Bronchial smooth muscle cell (primary cell): ENCODE measurements around the gene CTR9. TPM values are rescaled to one million over a fixed set of nuclear protein-coding genes. Genes with fewer than 3 reads are reported as not detected.

ENCODE experiments used
- total RNA-seq: library from RNA; depleted of rRNA; stranded (reverse); fragments of >200 nt; gene quantifications from 2 replicates; pipeline ENCODE4 v1.2.1, GENCODE V29; 2014

CTR9 gene
- 25.4 and 26.6 TPM in 2 replicates for total RNA-seq

DNA sequence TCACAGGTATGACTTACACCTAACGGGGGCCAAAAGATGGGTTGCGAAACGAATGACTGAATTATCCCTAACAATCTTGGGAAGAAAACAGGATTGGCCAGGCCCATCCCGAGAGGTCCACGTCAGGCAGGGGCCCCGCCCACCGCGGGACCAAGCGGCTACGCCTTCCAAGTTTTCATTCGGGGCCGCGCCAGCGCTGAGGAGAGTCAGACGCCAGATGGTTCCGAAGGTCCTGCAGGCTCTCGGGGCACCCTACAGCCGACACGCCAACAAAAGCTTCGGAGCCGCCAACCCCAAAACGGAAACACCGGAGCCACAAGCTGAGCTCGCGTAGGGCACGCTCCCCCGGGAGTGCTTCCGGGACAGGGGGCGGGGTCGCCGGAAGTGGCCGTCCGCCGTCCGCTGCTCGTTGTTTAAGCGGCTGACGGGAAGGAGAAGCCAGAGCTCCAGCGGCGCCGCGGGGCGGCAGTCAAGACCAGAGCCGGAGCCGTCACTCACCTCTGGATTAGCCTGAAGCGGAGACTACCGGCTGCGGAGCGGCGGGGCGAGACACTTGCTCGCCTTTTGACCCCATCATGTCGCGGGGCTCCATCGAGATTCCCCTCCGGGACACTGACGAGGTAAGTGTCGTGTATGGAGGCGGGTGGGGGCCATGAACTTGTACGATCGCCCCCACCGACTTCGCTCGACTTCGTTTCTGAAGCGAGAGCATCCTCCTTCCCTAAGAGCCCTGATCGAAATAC, at the start of gene CTR9:
CTR9 (plus strand) TSS at position 409 of the 743 bp plus-strand sequence; CDS start at position 576, 167 bp downstream.

DNA sequence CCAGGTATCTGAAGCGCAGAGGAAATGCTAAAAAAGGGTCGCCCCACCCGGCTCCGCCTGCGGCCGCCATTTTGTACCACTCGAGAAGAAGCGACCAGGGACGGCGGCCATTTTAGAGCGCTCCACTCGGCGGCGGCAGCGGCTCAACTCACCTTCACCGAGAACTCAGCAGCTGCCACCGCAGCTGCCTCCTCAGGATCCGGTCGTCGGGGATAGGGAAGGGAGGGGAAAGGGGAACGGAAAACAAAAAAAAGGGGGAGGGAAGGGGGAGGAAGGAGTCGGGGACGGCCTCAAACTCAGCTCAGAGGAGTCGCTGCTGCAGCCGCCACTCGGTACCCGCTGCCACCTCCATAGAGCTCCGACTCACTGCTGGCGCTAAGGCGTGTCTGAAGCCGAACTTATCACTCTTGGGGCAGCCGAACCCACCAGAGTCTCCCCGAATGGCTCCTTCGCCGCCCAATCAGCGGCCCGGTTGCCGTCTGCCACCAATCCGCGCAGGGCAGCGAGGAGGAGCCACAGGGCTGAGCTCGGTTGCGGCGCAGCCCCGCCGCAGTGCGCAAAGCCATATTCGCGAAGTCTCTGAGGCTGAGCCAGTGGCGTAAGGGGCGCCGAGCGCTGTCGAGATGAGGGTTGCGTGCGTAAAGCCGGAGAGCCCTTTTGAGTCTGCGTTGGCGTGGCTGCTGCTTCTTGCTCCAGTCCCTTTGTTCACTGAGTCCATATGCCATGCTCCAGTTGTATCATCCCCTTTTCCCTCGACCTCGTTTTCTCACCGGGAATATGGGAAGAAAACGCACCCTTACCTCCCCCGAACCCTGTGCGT, 57.7 kb downstream of the CTR9 start, which contains the start of gene EIF4G2:
EIF4G2 (minus strand) TSS at position 374 of the 820 bp plus-strand sequence.

Other genes with a start within 250 kb of the CTR9 start
- 29.6 and 41.5 TPM in 2 replicates for gene RNF141, start 210.1 kb upstream of the CTR9 start, total RNA-seq
- gene LYVE1, start 182.6 kb upstream of the CTR9 start, total RNA-seq = not detected in 2 replicates
- 5.7 and 6.8 TPM in 2 replicates for gene IRAG1, start 57.5 kb upstream of the CTR9 start, total RNA-seq
- 518 and 540 TPM in 2 replicates for gene EIF4G2, start 57.7 kb downstream of the CTR9 start, total RNA-seq
- gene ZBED5, start 106.8 kb downstream of the CTR9 start, total RNA-seq = 23.0 and 29.5 TPM in 2 replicates